Spleen (tissue), 7 donors: Measurements from ENCODE around the gene PLD5.
"Not testable (repeated sequence)": the region's sequence is repeated elsewhere in the genome, so short reads cannot be mapped to it uniquely, and the experiment has no call there.

ENCODE experiments used
- POLR2AphosphoS5 ChIP-seq, 3 donors: sonication (generic); formaldehyde crosslinking; IDR thresholded peaks; one replicate each; pipeline ENCODE4 v1.5.1; 2017; ENCODE audit warnings: antibody characterized with exemption in 3 of 3
- TF ChIP-seq, protein P1 (sequence below), 11 experiments: fragments of 200-600 bp in 7 of 11; fragments of 450-650 bp in 4 of 11; sonication (generic) in 4 of 11; IDR thresholded peaks in 8 of 11; conservative IDR thresholded peaks in 3 of 11; 1 replicate in 7 of 11; 2 replicates in 4 of 11; pipeline versions ENCODE4 v1.4.0 to v1.8.0; 2016 to 2021; ENCODE audit warnings: antibody characterized with exemption in 11 of 11, inconsistent platforms in 4 of 11, mild to moderate bottlenecking in 1 of 11
- donor health status: DM: no; HTN: no; CAD: no; lungs with moderate emphysema.
- donor health status: DM: no; HTN: no; CAD: no.
- donor health status: DM: no; HTN: no; CAD: no.

DNA sequence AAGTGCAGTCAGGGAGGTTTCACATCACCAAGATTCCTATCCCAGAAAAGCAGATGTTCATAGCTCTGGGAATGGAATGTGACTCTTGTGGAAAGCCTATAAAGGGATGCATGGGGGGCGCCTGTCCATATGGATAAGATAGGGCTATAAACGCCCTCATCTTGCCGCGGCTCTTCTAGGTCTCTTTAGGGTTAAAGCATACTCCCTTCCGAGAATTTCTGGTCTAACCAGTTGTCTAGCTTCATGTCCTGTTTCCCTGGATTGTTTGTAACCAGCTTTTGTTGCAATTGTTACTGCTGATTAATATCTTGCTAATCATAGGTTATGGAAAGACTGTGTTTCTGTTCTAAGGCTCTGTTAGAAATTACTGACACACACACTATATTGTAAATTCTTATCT lies 64.8 kb downstream of the PLD5 start:
- TF ChIP-seq, protein P1, sequence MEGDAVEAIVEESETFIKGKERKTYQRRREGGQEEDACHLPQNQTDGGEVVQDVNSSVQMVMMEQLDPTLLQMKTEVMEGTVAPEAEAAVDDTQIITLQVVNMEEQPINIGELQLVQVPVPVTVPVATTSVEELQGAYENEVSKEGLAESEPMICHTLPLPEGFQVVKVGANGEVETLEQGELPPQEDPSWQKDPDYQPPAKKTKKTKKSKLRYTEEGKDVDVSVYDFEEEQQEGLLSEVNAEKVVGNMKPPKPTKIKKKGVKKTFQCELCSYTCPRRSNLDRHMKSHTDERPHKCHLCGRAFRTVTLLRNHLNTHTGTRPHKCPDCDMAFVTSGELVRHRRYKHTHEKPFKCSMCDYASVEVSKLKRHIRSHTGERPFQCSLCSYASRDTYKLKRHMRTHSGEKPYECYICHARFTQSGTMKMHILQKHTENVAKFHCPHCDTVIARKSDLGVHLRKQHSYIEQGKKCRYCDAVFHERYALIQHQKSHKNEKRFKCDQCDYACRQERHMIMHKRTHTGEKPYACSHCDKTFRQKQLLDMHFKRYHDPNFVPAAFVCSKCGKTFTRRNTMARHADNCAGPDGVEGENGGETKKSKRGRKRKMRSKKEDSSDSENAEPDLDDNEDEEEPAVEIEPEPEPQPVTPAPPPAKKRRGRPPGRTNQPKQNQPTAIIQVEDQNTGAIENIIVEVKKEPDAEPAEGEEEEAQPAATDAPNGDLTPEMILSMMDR (IDR thresholded peaks at IDR 0.05 in 8 of 11, conservative IDR thresholded peaks at IDR 0.05 in 3 of 11), result not testable (repeated sequence)
- not testable (repeated sequence) for TF ChIP-seq POLR2AphosphoS5 (IDR thresholded peaks at IDR 0.05)
